GM18867 (cell line): ENCODE measurements around the gene HOXB1.
"Not testable (repeated sequence)": the region's sequence is repeated elsewhere in the genome, so short reads cannot be mapped to it uniquely, and the experiment has no call there.

Source experiments
- ATAC-seq: cut with Tn5 transposase; IDR thresholded peaks from one replicate; pipeline ENCODE4 v1.9.1; 2021; ENCODE audit warnings: mild to moderate bottlenecking, moderate library complexity; ENCODE audit not compliant: unreplicated experiment

The HOXB1 gene

DNA sequence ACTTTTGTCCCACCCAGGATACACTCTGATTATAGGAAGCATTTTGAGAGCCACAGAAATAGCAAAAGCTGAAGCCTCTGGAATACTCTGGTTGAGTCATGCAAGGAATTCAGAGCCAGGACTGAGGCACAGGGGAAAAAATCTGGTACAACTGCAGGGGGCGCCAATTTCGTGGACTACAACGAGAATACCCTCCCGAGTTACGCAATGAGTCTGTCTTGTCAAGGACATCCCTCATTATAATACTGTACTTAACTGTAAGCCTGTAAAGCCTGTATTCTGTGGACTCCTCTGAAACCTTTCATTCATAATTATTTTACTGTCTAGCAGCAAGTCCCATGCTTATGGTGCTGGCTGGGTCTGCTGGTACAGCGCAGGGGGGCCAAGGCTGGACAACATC, 7.8 kb downstream of the HOXB1 start:
- no peak for ATAC-seq

DNA sequence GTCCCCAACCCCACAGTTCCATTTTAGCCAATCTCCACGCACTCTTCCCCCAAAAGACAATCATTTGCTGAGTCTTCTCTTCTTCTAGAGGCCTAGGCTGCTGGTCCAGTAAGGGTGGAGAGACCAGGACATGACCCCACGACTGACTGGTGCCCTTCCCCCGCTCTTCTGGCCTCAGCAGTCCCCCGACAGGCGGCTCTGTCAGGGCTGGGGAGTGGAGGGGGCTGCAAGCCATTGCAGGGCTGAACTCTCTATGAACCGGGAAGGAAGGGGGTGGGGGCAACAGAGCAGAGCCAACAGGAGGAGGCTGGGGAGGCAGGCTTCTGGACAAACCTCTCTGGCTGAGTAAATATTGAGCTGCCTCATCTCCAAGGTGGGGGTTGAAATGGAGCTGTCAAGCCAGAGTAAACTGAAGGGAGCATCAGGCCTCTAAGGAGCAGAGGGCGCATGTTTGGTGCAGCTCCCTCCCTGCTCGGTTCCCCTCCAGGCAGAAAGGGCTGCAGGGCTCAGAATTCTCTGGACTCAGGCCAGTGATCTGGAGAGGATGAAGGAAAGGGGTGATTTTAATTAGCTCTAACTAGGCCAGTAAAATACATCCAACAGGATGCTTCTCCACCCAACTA, 8.7 kb downstream of the HOXB1 start:
- ATAC-seq = no peak

DNA sequence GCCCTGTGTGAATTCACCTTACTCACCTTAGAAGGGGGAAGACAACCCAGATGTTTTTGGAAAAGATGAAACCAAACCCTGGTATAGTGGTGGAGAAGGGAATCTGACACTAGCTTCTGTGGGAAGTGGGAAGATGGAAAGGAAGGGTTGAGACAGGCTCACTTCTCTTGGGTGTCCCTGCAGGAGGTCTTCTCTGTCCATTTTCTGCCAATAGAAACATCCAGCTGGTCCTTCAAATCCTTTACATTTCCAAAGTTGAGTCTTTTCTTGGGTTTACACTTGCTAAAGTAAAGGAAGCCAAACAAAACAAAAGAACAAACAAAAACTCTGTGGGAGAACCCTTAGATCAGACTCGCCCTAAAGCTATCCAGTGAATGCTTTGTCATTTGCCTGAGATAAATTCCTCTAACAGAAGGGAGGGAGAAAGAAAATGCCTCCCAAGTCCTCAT, 10.2 kb downstream of the HOXB1 start:
- no peak for ATAC-seq

DNA sequence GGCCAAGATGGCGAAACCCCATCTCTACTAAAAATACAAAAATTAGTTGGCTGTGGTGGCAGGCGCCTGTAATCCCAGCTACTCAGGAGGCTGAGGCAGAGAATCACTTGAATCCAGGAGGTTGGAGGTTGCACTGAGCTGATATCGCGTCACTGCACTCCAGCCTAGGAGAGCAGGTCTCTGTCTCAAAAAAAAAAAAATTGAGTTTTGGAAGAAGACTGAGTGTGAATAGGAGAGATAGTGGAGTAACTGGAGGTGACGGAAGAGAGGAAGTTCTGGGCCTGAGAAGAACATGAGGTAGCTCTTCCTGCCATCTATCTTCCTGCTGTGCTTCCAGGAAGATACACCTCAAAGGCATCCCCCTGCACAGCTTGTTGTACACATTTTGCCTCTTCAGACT, 11.4 kb downstream of the HOXB1 start:
- no peak for ATAC-seq

DNA sequence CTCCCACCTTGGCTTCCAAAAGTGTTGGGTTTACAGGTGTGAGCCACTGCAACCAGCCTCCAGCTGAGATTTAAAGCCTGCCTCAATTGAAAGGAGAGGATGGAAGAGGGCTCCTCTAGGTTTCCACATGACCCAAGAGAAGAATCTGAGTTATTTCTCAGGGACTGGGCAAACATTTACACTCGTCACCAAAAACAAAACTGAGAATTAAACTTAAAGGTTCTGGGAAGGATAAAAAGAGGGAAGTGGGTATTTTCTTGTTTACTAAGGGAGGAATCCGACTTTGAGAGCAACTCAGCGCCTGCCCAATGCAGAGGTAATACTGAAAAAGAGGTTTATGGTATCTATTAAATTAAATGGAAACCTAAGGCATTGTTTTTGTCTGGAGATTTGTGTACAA, 13.3 kb downstream of the HOXB1 start:
- no peak for ATAC-seq

DNA sequence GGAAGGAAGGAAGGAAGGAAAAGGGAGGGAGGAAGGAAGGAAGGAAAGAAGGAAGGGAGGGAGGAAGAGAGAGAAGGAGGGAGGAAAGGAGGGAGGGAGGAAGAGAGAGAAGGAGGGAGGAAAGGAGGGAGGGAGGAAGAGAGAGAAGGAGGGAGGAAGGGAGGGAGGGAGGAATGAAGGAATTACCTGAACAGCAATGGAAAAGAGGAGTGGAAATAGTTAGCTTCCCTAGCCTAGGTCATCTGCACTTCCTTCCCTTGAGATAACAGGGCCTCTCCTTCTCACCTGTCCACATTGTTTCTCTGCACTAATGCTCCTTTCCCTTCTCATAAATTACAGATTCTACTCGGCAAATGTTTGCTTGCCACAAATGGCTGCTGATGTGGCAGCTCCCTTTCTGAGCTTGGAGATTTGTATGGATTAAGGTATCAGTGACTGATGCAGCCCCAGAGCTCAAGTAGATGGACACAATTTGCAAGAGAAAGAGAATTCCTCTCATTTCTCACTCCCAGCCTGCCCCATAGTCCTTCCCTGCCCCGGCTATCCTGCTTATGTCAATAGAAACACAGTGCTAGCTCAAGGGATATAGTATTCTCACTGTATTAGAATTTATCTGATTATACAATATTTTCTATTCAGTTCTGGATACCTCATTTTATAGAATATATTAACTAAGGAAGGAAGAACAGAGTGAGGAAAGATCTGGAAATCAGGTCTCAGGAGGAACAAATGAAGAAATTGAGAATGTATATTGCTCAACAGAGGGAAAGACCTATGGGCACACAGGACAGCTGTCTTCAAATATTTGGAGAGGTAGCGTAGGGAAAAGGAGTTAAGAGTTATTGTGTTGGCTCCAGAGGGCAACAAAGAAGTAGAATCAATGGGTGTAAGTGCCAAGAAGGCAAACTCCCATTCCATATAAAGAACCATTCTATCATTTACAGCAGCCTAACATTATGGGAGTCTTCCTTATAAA, 14.6 kb downstream of the HOXB1 start:
- ATAC-seq = no peak

DNA sequence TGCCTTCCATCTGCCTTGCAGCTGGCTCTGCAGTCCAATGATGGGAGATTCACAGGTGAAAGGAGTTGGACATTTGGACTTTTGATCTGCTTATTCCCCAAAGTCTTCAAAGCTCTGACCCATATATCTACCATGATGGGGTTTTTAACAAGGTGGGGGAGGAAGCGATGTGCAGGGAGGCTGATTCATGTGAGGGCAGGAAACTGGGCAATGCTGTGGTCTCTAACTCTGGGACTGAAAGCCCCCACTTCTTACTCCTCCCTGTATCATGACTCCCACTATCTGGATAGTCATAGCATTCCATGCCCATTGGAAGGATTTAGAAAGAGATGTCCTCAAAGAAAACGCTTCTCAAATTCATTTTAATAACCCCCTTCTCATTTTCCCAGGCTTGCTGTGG, 16.3 kb downstream of the HOXB1 start:
- no peak for ATAC-seq

DNA sequence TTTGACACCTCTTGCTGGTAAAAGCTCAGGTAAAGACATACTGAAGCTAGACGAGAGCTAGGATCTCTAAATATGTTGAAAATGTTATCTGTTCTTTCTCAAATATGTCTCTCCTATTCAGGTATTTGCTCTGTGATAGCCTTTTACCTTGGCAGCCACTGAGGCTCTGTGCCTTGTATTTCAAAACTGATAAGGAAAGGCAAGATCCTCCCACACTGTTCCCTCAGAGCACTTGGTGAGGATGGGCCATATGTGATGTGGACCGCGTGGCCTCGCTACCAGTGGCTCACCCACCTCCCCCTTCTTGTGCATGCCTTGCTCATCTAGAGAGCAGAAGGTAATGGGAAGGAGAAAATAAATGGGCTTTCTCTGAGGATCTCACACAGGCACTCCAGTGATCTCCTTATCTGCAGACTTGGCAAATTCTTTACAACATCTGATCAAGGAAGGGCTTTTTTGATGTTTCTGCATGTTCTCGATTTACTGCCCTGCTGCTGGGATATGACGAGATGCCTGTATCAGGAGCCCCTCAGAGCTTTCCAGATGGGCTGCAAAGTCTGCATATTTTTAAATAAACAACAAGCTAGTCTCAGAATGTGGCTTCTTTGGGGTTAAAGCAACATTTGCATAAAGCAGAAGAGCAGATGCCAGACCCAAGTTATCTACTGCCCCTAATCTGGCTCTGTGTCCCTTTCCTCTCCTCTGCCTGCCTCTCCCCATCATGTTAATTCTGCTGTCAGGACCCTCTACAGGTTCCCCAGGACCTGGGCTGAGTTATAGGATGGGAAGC, 16.9 kb downstream of the HOXB1 start:
- ATAC-seq = no peak

DNA sequence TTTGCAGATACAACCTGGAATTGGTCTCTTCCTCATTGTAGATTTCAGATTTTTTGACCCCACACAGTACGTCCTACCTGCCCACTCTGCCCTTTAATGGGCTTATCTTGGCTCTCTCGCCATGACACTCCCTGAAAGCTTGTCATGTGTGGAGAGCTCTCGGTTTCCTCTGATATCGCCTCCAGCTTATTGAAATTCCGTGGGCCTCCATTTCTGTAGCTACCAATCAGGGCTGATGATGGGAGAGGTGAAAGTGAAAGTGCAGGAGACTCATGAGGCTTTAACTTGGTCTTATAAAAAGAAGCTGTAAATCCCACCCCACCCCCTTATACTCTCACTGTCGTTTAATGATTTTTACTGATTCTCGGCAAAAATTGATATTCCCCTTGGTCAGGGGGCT, 17.7 kb downstream of the HOXB1 start:
- ATAC-seq = no peak

DNA sequence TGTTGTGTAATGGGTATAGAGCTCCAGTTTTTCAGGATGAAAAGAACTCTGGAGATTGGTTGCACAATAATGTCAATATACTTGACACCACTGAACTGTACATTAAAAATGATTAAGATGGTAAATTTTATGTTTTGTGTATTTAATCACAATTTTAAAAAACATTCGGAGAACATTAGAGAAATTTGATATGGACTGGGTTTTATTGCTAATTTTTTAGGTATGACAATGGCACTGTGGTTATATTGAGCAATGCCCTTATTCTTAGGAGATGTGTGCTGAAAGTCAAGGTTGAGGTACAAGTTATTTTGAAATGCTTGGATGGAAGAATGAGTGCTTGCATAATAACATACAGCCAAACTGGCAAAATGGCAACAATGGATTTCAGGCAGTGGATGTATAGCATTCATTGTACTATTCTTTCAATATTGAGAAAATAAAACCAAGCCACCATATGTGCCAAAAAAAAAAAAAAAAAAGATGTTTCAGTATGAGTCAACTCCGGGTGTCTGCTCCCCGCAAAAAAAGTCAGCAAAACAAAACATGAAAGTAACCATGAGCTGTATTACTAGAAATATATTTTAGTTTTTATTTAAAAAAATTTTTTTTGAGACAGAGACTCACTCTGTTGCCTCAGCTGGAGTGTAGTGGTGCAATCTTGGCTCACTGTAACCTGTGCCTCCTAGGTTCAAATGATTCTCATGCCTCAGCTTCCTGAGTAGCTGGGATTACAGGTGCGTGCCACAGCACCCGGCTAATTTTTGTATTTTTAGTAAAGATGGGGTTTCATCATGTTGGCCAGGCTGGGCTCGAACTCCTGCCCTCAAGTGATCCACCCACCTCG, 19.8 kb downstream of the HOXB1 start:
- ATAC-seq = peak; percentile 54

DNA sequence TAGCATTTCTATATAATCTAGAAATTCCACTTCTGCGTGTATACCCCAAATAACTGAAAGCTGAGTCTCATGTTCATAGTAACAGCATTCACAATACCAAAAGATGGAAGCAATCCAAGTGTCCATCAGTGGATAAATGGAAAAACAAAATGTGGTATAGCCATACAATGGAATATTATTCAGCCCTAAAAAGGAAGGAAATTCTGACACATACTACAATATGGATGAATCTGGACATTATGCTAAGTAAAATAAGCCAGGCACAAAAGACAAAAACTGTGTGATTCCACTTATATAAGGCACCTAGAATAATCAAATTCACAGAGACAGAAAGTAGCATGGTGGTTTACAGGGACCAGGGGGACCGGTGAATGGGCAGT, 20.4 kb downstream of the HOXB1 start:
- no peak for ATAC-seq

DNA sequence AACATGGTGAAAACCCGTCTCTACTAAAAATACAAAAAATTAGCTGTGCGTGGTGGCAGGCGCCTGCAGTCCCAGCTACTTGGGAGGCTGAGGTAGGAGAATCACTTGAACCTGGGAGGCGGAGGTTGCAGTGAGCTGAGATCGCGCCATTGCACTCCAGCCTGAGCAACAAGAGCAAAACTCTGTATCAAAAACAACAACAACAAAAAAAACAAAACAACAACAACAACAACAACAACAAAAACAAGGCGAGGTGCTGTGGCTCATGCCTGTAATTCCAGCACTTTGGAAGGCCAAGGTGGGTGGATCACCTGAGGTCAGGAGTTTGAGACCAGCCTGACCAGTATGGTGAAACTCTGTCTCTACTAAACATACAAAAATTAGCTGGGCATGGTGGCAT, 21.1 kb downstream of the HOXB1 start:
- ATAC-seq = not testable (repeated sequence)

DNA sequence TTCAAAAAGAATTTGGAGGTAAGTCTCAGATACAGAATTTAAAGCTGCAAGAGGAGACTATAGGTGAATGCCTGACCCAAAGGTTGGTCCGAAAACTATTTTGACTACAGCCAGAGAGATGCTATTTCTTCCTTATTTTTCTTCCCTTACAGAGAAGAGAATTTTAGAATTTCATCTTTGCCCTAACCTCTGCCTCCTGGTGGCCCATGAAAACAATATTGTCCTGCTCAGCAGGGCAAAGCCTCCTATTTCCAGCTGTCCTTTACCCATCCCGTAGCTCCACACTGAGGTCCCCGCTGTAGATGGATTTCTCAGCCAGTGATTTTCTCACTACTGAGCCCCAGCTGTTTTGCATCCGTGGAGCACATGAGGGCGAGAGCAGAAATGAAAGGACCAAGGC, 24.6 kb downstream of the HOXB1 start:
- ATAC-seq = no peak

DNA sequence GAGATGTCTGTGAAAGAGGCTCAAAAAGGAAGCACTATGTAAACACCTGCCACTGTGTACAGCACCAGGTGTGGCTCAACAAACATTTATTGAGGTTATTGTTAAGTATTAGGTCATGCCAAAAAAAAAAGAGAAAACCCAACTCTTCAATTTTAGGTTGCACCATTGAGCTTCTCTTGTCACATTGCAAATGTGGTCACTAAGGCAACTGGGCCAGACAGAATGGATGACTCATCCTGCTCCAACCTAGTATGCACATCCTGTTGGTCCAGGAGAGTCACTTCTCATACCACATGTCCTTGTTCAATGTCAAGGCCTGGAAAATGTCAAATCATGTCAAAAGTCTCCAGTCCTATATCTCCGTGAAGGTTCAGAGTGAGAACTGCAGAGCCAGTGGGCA, 25.0 kb downstream of the HOXB1 start:
- peak; percentile 73 for ATAC-seq

DNA sequence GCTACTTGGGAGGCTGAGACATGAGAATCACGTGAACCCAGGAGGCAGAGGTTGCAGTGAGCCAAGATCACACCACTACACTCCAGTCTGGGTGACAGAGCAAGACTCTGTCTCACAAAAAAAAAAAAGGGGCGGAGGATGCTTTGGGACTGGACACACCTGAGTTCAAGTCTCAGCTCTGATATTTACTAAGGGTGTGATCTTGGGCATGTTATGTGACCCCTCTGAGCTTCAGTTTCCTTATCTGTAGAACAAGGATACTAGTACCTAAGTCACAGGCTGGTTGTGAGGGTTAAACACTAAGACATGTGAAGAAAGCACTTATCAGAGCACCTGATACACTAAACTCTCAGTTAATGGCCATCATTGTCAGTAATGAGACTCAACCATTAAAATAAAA, 25.9 kb downstream of the HOXB1 start:
- no peak for ATAC-seq

DNA sequence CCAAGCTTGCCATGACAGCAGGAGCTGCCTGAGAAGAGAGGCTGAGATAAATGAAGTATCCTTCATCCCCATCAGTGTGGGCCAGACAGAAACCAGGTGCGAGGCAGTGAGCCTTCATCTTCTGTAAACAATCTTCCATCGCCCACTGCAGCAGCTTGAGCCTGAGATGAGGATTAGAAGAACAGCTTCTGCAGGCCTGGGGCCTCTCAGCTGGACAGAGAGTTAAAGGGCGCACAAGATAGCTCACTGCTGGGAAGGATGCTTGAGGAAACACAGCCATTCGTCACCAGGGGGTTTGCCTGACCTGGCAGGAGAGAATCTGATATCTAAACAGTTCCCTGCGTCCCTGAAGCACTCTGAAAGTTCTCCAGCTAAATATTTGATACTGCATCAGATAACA, 27.1 kb downstream of the HOXB1 start:
- no peak for ATAC-seq

DNA sequence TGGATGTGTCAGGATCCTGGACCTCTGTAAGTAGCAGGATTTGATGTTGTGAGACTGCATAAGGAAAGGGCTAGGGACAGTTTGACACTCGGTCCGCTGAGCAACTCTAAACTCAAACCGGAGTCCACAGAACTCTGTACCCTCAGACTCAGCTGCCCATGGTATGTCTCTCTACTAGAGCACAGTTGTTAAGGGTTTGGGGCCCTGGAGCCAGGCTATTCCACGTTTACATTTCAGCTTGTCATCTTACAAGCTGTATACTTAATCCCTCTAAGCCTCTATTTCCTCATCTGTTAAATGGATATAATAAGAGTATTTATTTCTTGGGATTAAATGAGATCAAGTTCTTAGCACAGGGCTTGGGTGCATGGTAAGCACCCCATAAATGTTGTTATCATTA, 27.9 kb downstream of the HOXB1 start:
- no peak for ATAC-seq

DNA sequence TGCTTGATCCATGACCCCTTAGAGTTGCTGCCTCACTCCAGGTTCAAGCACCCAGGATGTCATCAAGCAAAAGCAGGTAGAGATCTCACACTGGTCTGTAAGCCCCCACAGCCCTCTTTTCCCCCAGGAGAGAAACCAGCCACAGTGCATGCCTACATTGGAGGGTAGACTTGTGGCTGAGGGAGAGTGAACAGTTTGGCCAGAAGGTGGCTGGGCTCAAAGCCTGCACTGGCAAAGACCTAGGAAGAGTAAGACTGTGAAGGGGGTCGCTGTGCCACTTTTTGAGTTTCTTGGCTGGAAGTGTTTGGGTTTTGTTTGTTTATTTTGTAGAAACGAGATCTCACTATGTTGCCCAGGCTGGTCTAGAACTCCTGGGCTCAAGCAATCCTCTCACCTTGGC, 28.5 kb downstream of the HOXB1 start:
- ATAC-seq = no peak

DNA sequence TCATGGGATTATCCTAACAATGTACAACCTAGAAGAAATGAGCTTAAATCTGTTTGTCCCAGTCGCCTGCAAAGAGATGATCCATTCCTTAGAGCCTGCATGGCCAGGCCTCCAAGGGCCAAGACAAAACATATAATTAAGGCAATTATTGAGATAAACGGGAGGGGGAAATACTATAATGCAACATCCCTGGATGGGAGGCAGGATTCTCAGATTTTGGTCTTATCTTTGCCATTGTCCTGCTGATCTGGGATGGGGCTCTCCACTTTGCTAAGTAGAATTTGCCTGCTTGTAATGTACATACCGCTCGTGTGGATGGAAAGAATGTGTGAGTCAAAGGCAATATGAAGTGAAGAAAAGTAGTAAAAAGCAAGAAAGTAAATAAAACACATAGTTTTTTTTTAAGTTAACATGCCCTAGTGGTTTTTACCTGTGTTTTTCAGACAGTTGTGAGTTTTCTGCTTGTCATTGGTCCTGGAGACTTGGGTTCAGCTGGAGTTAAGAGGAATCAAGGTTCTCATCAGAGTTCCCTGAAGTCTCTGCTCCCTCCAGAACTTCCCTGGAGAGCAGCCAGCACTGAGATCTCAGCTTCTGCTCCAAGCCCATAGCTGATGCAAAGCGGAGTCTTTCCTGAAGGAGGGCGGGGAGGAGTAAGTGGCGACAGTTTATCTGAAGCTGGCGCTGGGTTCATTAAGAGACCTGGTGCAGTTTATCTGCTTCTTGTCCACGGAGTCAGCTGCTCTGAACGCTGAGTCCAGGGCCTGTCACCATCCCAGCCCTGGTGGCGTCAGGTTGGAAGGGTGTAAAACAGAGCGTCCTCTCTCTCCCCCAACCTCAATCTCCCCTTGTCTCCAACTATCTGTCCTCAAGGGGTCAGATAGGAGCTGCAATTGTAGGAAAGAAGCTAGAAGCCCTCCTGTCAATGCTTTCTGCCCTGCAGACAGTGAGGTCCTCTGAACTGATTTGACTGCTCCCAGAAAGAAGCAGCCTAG, 30.1 kb downstream of the HOXB1 start:
- ATAC-seq = no peak
